Activated T-cell treated with anti-CD3 and anti-CD28 coated beads, Interleukin-2, amount 50 U/mL, for 24 hours (primary cell): ENCODE results near the gene C8A.

ENCODE experiments used
- DNase-seq: peaks from one replicate; pipeline ENCODE4 v3.0.0-alpha.2; 2020
- H3K27ac Mint-ChIP-seq: 2 replicates; pipeline ENCODE4 v1.8.0; 2020; ENCODE audit warnings: mild to moderate bottlenecking, mixed read lengths
- H3K27me3 Mint-ChIP-seq: 2 replicates; pipeline ENCODE4 v1.8.0; 2020; ENCODE audit warnings: mixed read lengths
- H3K36me3 Mint-ChIP-seq: 2 replicates; pipeline ENCODE4 v1.8.0; 2020; ENCODE audit warnings: low read depth, mixed read lengths
- H3K4me1 Mint-ChIP-seq: 2 replicates; pipeline ENCODE4 v1.8.0; 2020; ENCODE audit warnings: low read depth, mixed read lengths
- H3K4me3 Mint-ChIP-seq: 2 replicates; pipeline ENCODE4 v1.8.0; 2020; ENCODE audit warnings: mild to moderate bottlenecking, moderate library complexity, mixed read lengths
- H3K9me3 Mint-ChIP-seq: 2 replicates; pipeline ENCODE4 v1.8.0; 2020; ENCODE audit warnings: mixed read lengths

Gene C8A

DNA sequence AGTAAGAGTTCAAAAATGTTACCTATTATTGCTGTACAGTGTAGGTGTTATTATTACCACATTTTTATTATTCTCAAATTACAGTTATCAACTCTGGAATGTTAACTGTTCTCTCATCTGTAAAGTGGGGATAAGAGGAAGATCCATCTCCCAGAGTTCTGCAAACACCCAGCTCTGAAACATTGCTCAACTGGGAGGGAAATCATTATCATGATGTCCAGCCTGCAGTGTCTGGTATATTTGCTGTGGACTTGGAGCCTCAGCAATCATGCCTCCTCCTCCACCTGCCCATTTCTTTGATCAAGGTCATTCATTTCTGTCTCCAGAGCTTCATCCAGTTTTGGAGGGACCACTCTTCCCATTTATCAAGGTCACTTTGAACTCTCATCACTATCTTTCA is 39.4 kb downstream of the C8A start:
- no peaks in the 10 kb centered on the region for H3K9me3 Mint-ChIP-seq
- H3K27me3 Mint-ChIP-seq = no peaks in the 10 kb centered on the region
- peaks cover 4% of the 10 kb centered on the region for H3K4me1 Mint-ChIP-seq
- H3K27ac Mint-ChIP-seq = no peak overlapping the region
- no peak overlapping the region for H3K4me3 Mint-ChIP-seq
- no peak for DNase-seq
- H3K36me3 Mint-ChIP-seq = no peaks in the 10 kb centered on the region

GRCh38 chr1:56897150-56898004 is 42.8 kb downstream of the C8A start:
- Mint-ChIP-seq H3K9me3 (no peaks in the 10 kb centered on the region), H3K36me3 (no peaks in the 10 kb centered on the region), H3K27me3 (no peaks in the 10 kb centered on the region), H3K27ac (no peak overlapping the region), H3K4me1 (peaks cover 4% of the 10 kb centered on the region), H3K4me3 (no peak overlapping the region)
- DNase-seq = no peak

- H3K9me3 Mint-ChIP-seq = no peaks in the 10 kb centered on the region
- H3K4me3 Mint-ChIP-seq = no peak overlapping the region
- no peak overlapping the region for H3K27ac Mint-ChIP-seq
- peaks cover 4% of the 10 kb centered on the region for H3K4me1 Mint-ChIP-seq
- no peaks in the 10 kb centered on the region for H3K27me3 Mint-ChIP-seq
- H3K36me3 Mint-ChIP-seq = no peaks in the 10 kb centered on the region
- DNase-seq = no peak
Observed at GRCh38 chr1:56898005-56898373, 43.4 kb downstream of the C8A start.

DNA sequence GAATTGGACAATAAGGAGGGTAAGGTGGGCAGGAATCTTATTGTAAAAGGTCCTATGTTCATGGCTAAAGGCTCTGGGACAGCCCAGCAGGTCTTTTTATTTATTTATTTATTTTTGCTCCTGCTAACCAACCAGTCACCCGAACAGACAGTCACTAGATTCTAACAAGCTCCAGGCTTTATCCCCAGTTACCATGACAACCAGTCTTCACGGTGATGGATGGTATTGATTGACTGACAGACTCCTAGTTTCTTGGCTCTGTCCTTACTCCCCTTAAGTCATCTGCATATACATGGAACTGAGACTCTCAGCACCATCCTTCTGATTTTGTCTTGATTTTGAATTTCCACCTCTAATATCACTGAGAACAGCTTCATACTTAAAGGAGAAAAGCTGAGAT is 44.3 kb downstream of the C8A start:
- Mint-ChIP-seq H3K27me3 (peaks cover 2% of the 10 kb centered on the region), H3K36me3 (no peaks in the 10 kb centered on the region), H3K9me3 (no peaks in the 10 kb centered on the region), H3K4me1 (no peaks in the 10 kb centered on the region), H3K4me3 (no peak overlapping the region), H3K27ac (no peak overlapping the region)
- no peak for DNase-seq

GRCh38 chr1:56901716-56902115 is 47.1 kb downstream of the C8A start:
- no peak overlapping the region for H3K4me3 Mint-ChIP-seq
- H3K9me3 Mint-ChIP-seq = no peaks in the 10 kb centered on the region
- no peak for DNase-seq
- no peak overlapping the region for H3K27ac Mint-ChIP-seq
- H3K36me3 Mint-ChIP-seq = no peaks in the 10 kb centered on the region
- H3K27me3 Mint-ChIP-seq = peaks cover 4% of the 10 kb centered on the region
- H3K4me1 Mint-ChIP-seq = no peaks in the 10 kb centered on the region

DNA sequence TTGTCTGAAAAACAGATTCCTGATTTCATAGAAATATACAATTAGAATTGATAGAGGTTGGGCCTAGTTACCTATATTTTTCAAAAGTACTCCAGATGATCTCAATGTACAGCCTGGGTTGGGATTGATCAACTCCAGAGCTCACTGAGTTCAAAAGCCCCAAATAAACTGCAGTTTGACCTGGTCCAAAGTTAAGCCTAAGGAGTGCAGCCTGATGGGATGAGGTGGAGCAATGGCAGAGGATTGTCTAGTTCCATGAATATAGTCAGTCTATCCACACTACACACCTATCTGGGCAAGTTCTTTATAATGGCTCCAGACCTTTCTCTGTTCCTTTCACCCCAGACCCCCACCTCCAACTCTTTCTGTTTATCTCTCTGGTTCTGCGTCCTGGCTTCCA is 49.2 kb downstream of the C8A start:
- DNase-seq = no peak
- no peaks in the 10 kb centered on the region for H3K4me1 Mint-ChIP-seq
- H3K27ac Mint-ChIP-seq = no peak overlapping the region
- peaks cover 4% of the 10 kb centered on the region for H3K27me3 Mint-ChIP-seq
- H3K9me3 Mint-ChIP-seq = no peaks in the 10 kb centered on the region
- no peaks in the 10 kb centered on the region for H3K36me3 Mint-ChIP-seq
- no peak overlapping the region for H3K4me3 Mint-ChIP-seq

DNA sequence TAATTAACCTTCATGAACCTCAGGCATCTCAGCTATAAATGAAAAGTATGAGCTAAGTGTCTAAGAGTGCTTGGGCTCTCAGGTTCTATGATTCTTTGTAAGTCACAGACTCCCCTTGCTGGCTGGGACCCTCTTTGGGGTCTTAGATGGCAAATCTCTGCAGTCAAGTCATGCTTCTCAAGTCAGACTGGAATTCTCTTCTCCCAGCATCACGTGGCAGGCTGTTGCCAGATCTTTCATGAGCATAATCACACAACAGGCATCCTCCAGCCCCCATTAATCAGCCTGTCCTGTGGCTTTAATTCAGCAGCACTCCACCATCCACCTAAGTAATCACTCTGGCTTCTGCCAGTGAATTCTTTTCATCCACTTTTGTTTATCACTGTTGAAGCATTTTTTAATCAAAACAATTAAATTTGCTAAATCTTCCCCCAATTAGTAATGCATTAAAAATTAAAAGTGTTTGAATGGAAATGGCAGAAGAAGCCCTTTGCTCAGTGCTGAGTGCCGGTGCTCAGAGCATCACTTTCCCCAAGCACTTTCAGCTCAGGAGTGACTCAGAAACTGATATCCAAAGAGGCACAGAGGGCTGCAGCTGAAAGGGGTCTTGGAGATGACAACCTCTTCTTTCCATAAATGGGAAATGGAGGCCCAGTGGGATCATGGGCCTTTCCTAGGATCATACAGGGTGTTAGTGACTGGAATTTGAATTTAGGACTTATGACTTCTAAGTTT is 50.2 kb downstream of the C8A start:
- H3K27me3 Mint-ChIP-seq = peaks cover 4% of the 10 kb centered on the region
- no peak for DNase-seq
- no peaks in the 10 kb centered on the region for H3K9me3 Mint-ChIP-seq
- H3K4me1 Mint-ChIP-seq = no peaks in the 10 kb centered on the region
- no peak overlapping the region for H3K27ac Mint-ChIP-seq
- H3K36me3 Mint-ChIP-seq = no peaks in the 10 kb centered on the region
- H3K4me3 Mint-ChIP-seq = no peak overlapping the region

DNA sequence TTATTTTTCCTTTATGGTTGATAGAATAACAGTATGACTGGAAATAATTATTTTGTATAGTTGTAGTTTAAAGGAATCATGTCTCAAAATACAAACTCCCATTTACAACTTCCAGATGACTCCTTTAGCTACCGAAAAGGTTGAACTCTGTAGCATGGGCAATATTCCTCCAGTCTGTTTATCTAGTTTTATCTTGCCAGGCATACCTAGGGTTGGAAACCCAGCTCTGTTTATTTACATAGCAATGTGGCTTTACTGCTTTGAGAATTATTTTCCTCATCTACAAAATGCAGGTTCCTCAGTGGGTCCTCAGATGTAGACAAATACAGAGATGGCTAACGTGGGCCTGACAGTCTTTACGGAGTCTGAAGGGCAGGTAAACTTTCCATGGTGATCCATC is 51.1 kb downstream of the C8A start:
- Mint-ChIP-seq H3K27me3 (peaks cover 7% of the 10 kb centered on the region), H3K4me1 (no peaks in the 10 kb centered on the region), H3K36me3 (no peaks in the 10 kb centered on the region), H3K4me3 (no peak overlapping the region), H3K27ac (no peak overlapping the region), H3K9me3 (no peaks in the 10 kb centered on the region)
- DNase-seq = no peak

GRCh38 chr1:56908619-56909221 is 54.1 kb downstream of the C8A start:
- no peak overlapping the region for H3K27ac Mint-ChIP-seq
- H3K4me1 Mint-ChIP-seq = no peaks in the 10 kb centered on the region
- no peaks in the 10 kb centered on the region for H3K9me3 Mint-ChIP-seq
- peaks cover 9% of the 10 kb centered on the region for H3K27me3 Mint-ChIP-seq
- H3K36me3 Mint-ChIP-seq = no peaks in the 10 kb centered on the region
- DNase-seq = no peak
- H3K4me3 Mint-ChIP-seq = no peak overlapping the region

DNA sequence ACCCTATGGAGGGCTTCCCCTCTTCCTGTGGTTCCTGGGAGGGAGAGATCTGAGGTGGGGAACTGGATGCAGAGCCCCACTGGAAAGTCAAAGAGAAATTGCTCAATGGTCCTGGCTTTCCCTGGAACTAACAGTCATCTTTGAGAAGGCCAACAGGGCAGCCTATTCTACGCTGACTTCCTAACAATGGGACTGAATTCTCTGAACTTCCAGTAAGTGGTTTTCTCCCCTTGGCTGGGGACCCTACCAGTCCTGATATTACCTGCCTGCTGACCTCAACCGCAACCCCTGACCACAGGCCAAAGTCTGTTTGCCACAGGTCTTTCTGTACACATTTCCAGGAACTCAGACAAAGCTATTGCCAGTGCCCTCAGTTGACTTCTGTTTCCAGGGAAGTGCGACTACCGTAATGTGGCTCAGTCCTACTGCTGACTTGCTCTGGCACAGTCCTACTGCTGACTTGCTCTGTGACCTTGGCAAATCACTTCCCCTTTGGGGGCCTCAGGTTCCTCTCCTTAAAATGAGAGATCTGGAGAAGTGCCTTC is 55.9 kb downstream of the C8A start:
- no peak overlapping the region for H3K4me3 Mint-ChIP-seq
- peaks cover 5% of the 10 kb centered on the region for H3K27me3 Mint-ChIP-seq
- no peak for DNase-seq
- no peak overlapping the region for H3K27ac Mint-ChIP-seq
- H3K36me3 Mint-ChIP-seq = no peaks in the 10 kb centered on the region
- no peaks in the 10 kb centered on the region for H3K4me1 Mint-ChIP-seq
- no peaks in the 10 kb centered on the region for H3K9me3 Mint-ChIP-seq

DNA sequence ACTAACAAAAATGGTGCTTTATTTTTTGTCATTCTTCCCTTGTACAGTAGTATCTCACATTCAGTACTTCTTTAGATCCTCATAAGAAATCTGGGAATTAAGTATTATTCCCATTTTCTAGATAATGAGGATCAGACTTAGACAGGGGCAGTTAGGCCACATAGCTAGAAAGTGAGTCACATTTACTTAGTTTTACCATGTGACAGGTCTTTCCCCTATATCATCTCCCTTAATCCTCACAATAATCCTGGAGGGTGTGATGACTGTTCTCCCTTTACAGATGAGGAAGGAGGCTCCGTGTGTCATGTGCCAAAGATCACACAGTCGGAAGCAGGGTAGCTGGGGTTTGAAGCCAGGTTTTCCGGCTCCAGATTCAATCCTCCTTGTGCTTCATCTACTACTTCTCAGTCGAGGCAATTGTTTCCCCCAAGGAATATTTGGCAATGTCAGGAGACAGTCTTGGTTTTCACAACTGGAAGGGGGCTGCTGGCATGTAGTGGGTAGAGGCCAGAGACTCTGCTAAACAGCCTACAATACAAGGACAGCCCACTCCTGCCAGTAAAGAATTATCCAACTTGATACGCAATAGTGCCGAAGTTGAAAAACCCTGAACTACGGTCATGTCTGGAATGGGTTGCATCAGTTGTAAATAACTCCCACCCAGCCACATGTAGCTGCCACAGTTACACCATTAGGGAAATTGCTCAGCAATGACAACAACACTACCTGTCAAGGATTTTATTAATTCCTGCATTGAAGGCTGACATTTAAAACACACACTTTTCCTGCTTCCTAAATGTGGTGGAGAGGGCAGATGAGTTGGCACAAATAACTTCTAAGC is 56.7 kb downstream of the C8A start:
- Mint-ChIP-seq H3K4me3 (no peak overlapping the region), H3K27ac (no peak overlapping the region), H3K27me3 (peaks cover 7% of the 10 kb centered on the region), H3K36me3 (no peaks in the 10 kb centered on the region), H3K4me1 (no peaks in the 10 kb centered on the region), H3K9me3 (no peaks in the 10 kb centered on the region)
- DNase-seq = no peak

- H3K9me3 Mint-ChIP-seq = no peaks in the 10 kb centered on the region
- H3K4me1 Mint-ChIP-seq = no peaks in the 10 kb centered on the region
- H3K27ac Mint-ChIP-seq = no peak overlapping the region
- H3K36me3 Mint-ChIP-seq = no peaks in the 10 kb centered on the region
- no peak overlapping the region for H3K4me3 Mint-ChIP-seq
- no peak for DNase-seq
- H3K27me3 Mint-ChIP-seq = peaks cover 7% of the 10 kb centered on the region
Observed at GRCh38 chr1:56912325-56912724, 57.7 kb downstream of the C8A start.

DNA sequence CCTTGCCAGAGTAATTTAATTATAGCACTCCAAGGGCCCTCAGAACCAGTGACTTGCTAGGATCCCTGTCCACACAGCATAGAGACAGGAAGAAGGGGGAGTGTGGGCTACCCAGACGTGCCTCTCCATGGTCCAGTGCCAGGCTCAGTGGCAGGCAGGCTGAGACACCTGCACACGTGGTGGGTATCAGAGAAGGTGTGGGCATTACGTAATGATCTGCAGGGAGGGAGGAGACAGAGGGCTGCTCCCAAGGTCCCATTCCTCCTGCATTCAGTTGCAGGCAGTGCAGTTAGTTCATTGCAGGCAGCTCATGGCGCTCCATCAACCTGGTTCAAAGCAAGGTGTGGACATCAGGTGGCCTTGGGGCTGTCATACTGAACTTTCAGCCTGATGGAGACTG is 61.4 kb downstream of the C8A start:
- no peak for DNase-seq
- no peaks in the 10 kb centered on the region for H3K4me1 Mint-ChIP-seq
- H3K36me3 Mint-ChIP-seq = no peaks in the 10 kb centered on the region
- no peaks in the 10 kb centered on the region for H3K9me3 Mint-ChIP-seq
- H3K27ac Mint-ChIP-seq = no peak overlapping the region
- no peak overlapping the region for H3K4me3 Mint-ChIP-seq
- H3K27me3 Mint-ChIP-seq = peaks cover 5% of the 10 kb centered on the region

GRCh38 chr1:56916630-56917029 is 62.0 kb downstream of the C8A start:
- Mint-ChIP-seq H3K27ac (no peak overlapping the region), H3K27me3 (peaks cover 7% of the 10 kb centered on the region), H3K4me3 (no peak overlapping the region), H3K9me3 (no peaks in the 10 kb centered on the region), H3K4me1 (no peaks in the 10 kb centered on the region), H3K36me3 (no peaks in the 10 kb centered on the region)
- no peak for DNase-seq
